HepG2 (cell line): ENCODE data around the gene DPAGT1. TPM values are rescaled to one million over a fixed set of nuclear protein-coding genes. Genes with fewer than 3 reads are reported as not detected.

Experiments used
- EZH2 ChIP-seq: conservative IDR thresholded peaks from 2 replicates; pipeline ENCODE4 v1.6.1; 2012; ENCODE audit warnings: mild to moderate bottlenecking, low read depth, low read length, moderate library complexity
- GATAD1 ChIP-seq: IDR thresholded peaks from 2 replicates; pipeline ENCODE4 v1.6.1; 2016; ENCODE audit warnings: missing genetic modification reagents, missing compliant biosample characterization
- GTF3A ChIP-seq: sonication (generic); formaldehyde crosslinking; conservative IDR thresholded peaks from 2 replicates; pipeline ENCODE4 v1.4.0; 2020; ENCODE audit warnings: mild to moderate bottlenecking, missing genetic modification reagents
- KMT2B ChIP-seq: IDR thresholded peaks from 2 replicates; pipeline ENCODE4 v1.6.1; 2016; ENCODE audit warnings: missing genetic modification reagents, missing compliant biosample characterization
- MAF1 ChIP-seq: sonication (generic); formaldehyde crosslinking; IDR thresholded peaks from 2 replicates; pipeline ENCODE4 v1.5.0; 2020; ENCODE audit warnings: missing genetic modification reagents, borderline replicate concordance
- SOX5 ChIP-seq: IDR thresholded peaks from 2 replicates; pipeline ENCODE4 v1.6.1; 2016; ENCODE audit warnings: borderline replicate concordance
- SYNCRIP ChIP-seq: fragments of 200-400 bp; formaldehyde crosslinking; IDR thresholded peaks from 2 replicates; pipeline ENCODE4 v1.6.1; 2018; ENCODE audit warnings: mild to moderate bottlenecking, low read depth, low read length; ENCODE audit not compliant: insufficient read depth
- TERF1 ChIP-seq: sonication (generic); formaldehyde crosslinking; IDR thresholded peaks from 2 replicates; pipeline ENCODE4 v1.8.0; 2022; ENCODE audit warnings: mild to moderate bottlenecking, missing genetic modification reagents, moderate library complexity
- YY1 ChIP-seq: IDR thresholded peaks from 2 replicates; pipeline ENCODE4 v1.6.1; 2011; ENCODE audit warnings: low read length, low read depth, moderate library complexity, mild to moderate bottlenecking; ENCODE audit not compliant: insufficient read depth, insufficient replicate concordance
- ZBTB34 ChIP-seq: sonication (generic); formaldehyde crosslinking; IDR thresholded peaks from 2 replicates; pipeline ENCODE4 v1.8.0; 2022; ENCODE audit warnings: mild to moderate bottlenecking, missing genetic modification reagents
- ZBTB7B ChIP-seq: sonication (generic); formaldehyde crosslinking; IDR thresholded peaks from 2 replicates; pipeline ENCODE4 v1.4.0; 2020; ENCODE audit warnings: missing genetic modification reagents
- ZNF432 ChIP-seq: sonication (generic); formaldehyde crosslinking; IDR thresholded peaks from 2 replicates; pipeline ENCODE4 v1.5.0; 2020; ENCODE audit warnings: missing genetic modification reagents, mild to moderate bottlenecking, borderline replicate concordance
- ZNF572 ChIP-seq: sonication (generic); formaldehyde crosslinking; IDR thresholded peaks from 2 replicates; pipeline ENCODE4 v1.5.1; 2020; ENCODE audit warnings: mild to moderate bottlenecking, missing genetic modification reagents
- ZNF577 ChIP-seq: sonication (generic); formaldehyde crosslinking; IDR thresholded peaks from 2 replicates; pipeline ENCODE4 v1.4.0; 2020; ENCODE audit warnings: mild to moderate bottlenecking, low read depth, missing genetic modification reagents, borderline replicate concordance
- ZNF609 ChIP-seq: sonication (generic); formaldehyde crosslinking; IDR thresholded peaks from 2 replicates; pipeline ENCODE4 v1.4.0; 2020; ENCODE audit warnings: mild to moderate bottlenecking, missing genetic modification reagents, borderline replicate concordance
- ZNF839 ChIP-seq: sonication (generic); formaldehyde crosslinking; IDR thresholded peaks from 2 replicates; pipeline ENCODE4 v1.4.0; 2020; ENCODE audit warnings: missing genetic modification reagents, mild to moderate bottlenecking, borderline replicate concordance
- ZXDC ChIP-seq: sonication (generic); formaldehyde crosslinking; IDR thresholded peaks from 2 replicates; pipeline ENCODE4 v1.5.0; 2020; ENCODE audit warnings: mild to moderate bottlenecking, missing genetic modification reagents
- polyA plus RNA-seq, 8 experiments: library from polyadenylated mRNA; depleted of rRNA in 3 of 8; stranded (reverse) in 7 of 8; unstranded in 1 of 8; fragments of >200 nt; fragmentation: Illumina TruSeq in 4 of 8; extraction: Trizol in 4 of 8; gene quantifications; 2 replicates each; pipeline versions ENCODE4 v1.2.1 to v1.2.3, GENCODE V29; 2011 to 2016; ENCODE audit warnings: low read depth in 4 of 8, missing spikeins in 1 of 8, mixed read lengths in 1 of 8; ENCODE audit not compliant: insufficient read depth in 1 of 8
- total RNA-seq, 5 experiments: library from RNA; depleted of rRNA; stranded (reverse); fragments of >200 nt; fragmentation: Illumina TruSeq; extraction: Trizol; gene quantifications; 2 replicates each; pipeline ENCODE4 v1.2.3, GENCODE V29; 2016; ENCODE audit warnings: low read depth in 1 of 5

The DPAGT1 gene
- total and polyA plus RNA-seq, 2 of the 13 experiments (the other 11 are each of a cell fraction or from before 2014, with no cell fraction given) = 37.6 to 70.7 TPM

- peak; percentile 57; the same call in 1 of the 2 replicates for TF ChIP-seq ZNF609 (CRISPR knock-in tag)
- TF ChIP-seq ZBTB34 (CRISPR knock-in tag) = 0 out of 2 replicates have a peak, but pooled peaks have one; percentile 52
- 0 out of 2 replicates have a peak, but pooled peaks have one; percentile 53 for TF ChIP-seq MAF1 (CRISPR knock-in tag)
- TF ChIP-seq ZNF432 (CRISPR knock-in tag) = no peak
- TF ChIP-seq GTF3A (CRISPR knock-in tag) = no peak
- TF ChIP-seq ZNF839 (CRISPR knock-in tag) = peak; percentile 94
- peak; percentile 88; the same call in 1 of the 2 replicates for TF ChIP-seq ZNF572
- no peak for TF ChIP-seq ZNF577 (CRISPR knock-in tag)
- no peak for TF ChIP-seq ZBTB7B (CRISPR knock-in tag)
- peak; percentile 68 for TF ChIP-seq KMT2B (CRISPR knock-in tag)
- TF ChIP-seq YY1 = peak; percentile 68
- no peak for TF ChIP-seq ZXDC
- no peak for TF ChIP-seq EZH2
- peak; percentile 69; the same call in 1 of the 2 replicates for TF ChIP-seq TERF1 (CRISPR knock-in tag)
- peak; percentile 24; the same call in 1 of the 2 replicates for TF ChIP-seq SOX5
- TF ChIP-seq SYNCRIP = no peak
- peak; percentile 59 for TF ChIP-seq GATAD1
Observed at GRCh38 chr11:119095066-119095880, 6.4 kb downstream of the DPAGT1 start (continued).
